Mesothelial cell of epicardium (in vitro differentiated cells): ENCODE results near the gene CDH20. TPM values are rescaled to one million over a fixed set of nuclear protein-coding genes. Genes with fewer than 3 reads are reported as not detected.

Experiments
- DNase-seq, 2 experiments: peaks; one replicate each; pipeline ENCODE4 v3.0.0; 2021; ENCODE audit warnings: low spot score in 2 of 2; ENCODE audit not compliant: unreplicated experiment in 2 of 2
- H3K27ac Mint-ChIP-seq: 2 replicates; pipeline ENCODE4 v1.8.0; 2021; ENCODE audit warnings: mixed read lengths
- H3K27me3 Mint-ChIP-seq: 2 replicates; pipeline ENCODE4 v1.8.0; 2021; ENCODE audit warnings: low read depth, mixed read lengths
- H3K36me3 Mint-ChIP-seq: 2 replicates; pipeline ENCODE4 v1.8.0; 2021; ENCODE audit warnings: mixed read lengths
- H3K4me1 Mint-ChIP-seq: 2 replicates; pipeline ENCODE4 v1.8.0; 2021; ENCODE audit warnings: mixed read lengths
- H3K4me3 Mint-ChIP-seq: 2 replicates; pipeline ENCODE4 v1.8.0; 2021; ENCODE audit warnings: mild to moderate bottlenecking, moderate library complexity, mixed read lengths
- H3K9me3 Mint-ChIP-seq: 2 replicates; pipeline ENCODE4 v1.8.0; 2021; ENCODE audit warnings: mixed read lengths
- CTCF ChIP-seq: fragments of 200-600 bp; sonication (generic); IDR thresholded peaks from one replicate; pipeline ENCODE4 v1.5.0; 2021; ENCODE audit warnings: antibody characterized with exemption; ENCODE audit not compliant: unreplicated experiment
- total RNA-seq: library from RNA; stranded (reverse); gene quantifications from 3 replicates; pipeline ENCODE4 v1.2.1, GENCODE V29; 2021

Gene CDH20
- total RNA-seq, 1 donor from 2014 or later: 0.89 TPM

GRCh38 chr18:61528961-61529360 is 195.7 kb downstream of the CDH20 start:
- Mint-ChIP-seq H3K27ac (no peak overlapping the region), H3K36me3 (peaks cover 1% of the 10 kb centered on the region), H3K9me3 (no peaks in the 10 kb centered on the region), H3K27me3 (peaks cover 2% of the 10 kb centered on the region), H3K4me1 (no peaks in the 10 kb centered on the region), H3K4me3 (no peak overlapping the region)
- no peak for TF ChIP-seq CTCF
- no peak for DNase-seq

- DNase-seq: no peak
- H3K4me3 Mint-ChIP-seq: no peak overlapping the region
- H3K27ac Mint-ChIP-seq: no peak overlapping the region
- TF ChIP-seq CTCF: no peak
- peaks cover 4% of the 10 kb centered on the region for H3K9me3 Mint-ChIP-seq
- H3K27me3 Mint-ChIP-seq: peaks cover 2% of the 10 kb centered on the region
- peaks cover 1% of the 10 kb centered on the region for H3K36me3 Mint-ChIP-seq
- no peaks in the 10 kb centered on the region for H3K4me1 Mint-ChIP-seq
These were observed 197.5 kb downstream of the CDH20 start for GRCh38 chr18:61530681-61531080.

GRCh38 chr18:61531182-61531581 is 198.0 kb downstream of the CDH20 start:
- no peak overlapping the region for H3K27ac Mint-ChIP-seq
- no peak for DNase-seq
- peaks cover 4% of the 10 kb centered on the region for H3K9me3 Mint-ChIP-seq
- peaks cover 2% of the 10 kb centered on the region for H3K27me3 Mint-ChIP-seq
- no peak for TF ChIP-seq CTCF
- H3K4me3 Mint-ChIP-seq: no peak overlapping the region
- H3K36me3 Mint-ChIP-seq: peaks cover 1% of the 10 kb centered on the region
- H3K4me1 Mint-ChIP-seq: no peaks in the 10 kb centered on the region

GRCh38 chr18:61531891-61532290 is 198.7 kb downstream of the CDH20 start:
- Mint-ChIP-seq H3K27me3 (peaks cover 2% of the 10 kb centered on the region), H3K4me1 (no peaks in the 10 kb centered on the region), H3K36me3 (peaks cover 1% of the 10 kb centered on the region), H3K27ac (no peak overlapping the region), H3K9me3 (peaks cover 4% of the 10 kb centered on the region), H3K4me3 (no peak overlapping the region)
- DNase-seq: no peak
- no peak for TF ChIP-seq CTCF

- peaks cover 8% of the 10 kb centered on the region for H3K9me3 Mint-ChIP-seq
- TF ChIP-seq CTCF: no peak
- H3K4me3 Mint-ChIP-seq: no peak overlapping the region
- H3K4me1 Mint-ChIP-seq: peaks cover 1% of the 10 kb centered on the region
- DNase-seq: no peak
- H3K27ac Mint-ChIP-seq: no peak overlapping the region
- no peaks in the 10 kb centered on the region for H3K36me3 Mint-ChIP-seq
- no peaks in the 10 kb centered on the region for H3K27me3 Mint-ChIP-seq
These were observed 202.2 kb downstream of the CDH20 start for GRCh38 chr18:61535401-61535800.

GRCh38 chr18:61541673-61542072 is 208.4 kb downstream of the CDH20 start:
- Mint-ChIP-seq H3K4me3 (no peak overlapping the region), H3K4me1 (peaks cover 40% of the 10 kb centered on the region), H3K27ac (peak overlapping the region; percentile 30), H3K9me3 (peaks cover 7% of the 10 kb centered on the region), H3K27me3 (no peaks in the 10 kb centered on the region), H3K36me3 (no peaks in the 10 kb centered on the region)
- no peak for TF ChIP-seq CTCF
- DNase-seq: no peak
